Neural cell (in vitro differentiated cells): Measurements from ENCODE around the gene SH3PXD2B. TPM values are rescaled to one million over a fixed set of nuclear protein-coding genes. Genes with fewer than 3 reads are reported as not detected.

ENCODE experiments used
- H2AFZ ChIP-seq: fragments of 200-600, 300-800 bp; sonication (generic), shearing (Covaris generic); 2 replicates; pipeline ENCODE4 v1.6.0; 2014; ENCODE audit warnings: low read depth, mild to moderate bottlenecking, antibody characterized with exemption, low read length, moderate library complexity
- H3F3A ChIP-seq: fragments of 200-600 bp; shearing (Covaris generic); 2 replicates; pipeline ENCODE4 v1.6.1; 2016; ENCODE audit warnings: mild to moderate bottlenecking, moderate library complexity, mixed read lengths, antibody characterized with exemption, low read length; ENCODE audit not compliant: insufficient read depth, poor library complexity, severe bottlenecking
- H3K27ac ChIP-seq: fragments of 200-600, 300-800 bp; sonication (generic), shearing (Covaris generic); 2 replicates; pipeline ENCODE4 v1.5.1; 2014; ENCODE audit warnings: mild to moderate bottlenecking, low read length, moderate library complexity
- H3K27me3 ChIP-seq: fragments of 300-800, 200-600 bp; sonication (generic), shearing (Covaris generic); 2 replicates; pipeline ENCODE4 v1.6.0; 2014; ENCODE audit warnings: mild to moderate bottlenecking, low read depth, low read length, moderate library complexity; ENCODE audit not compliant: insufficient read depth
- H3K36me3 ChIP-seq: fragments of 300-800, 200-600 bp; sonication (generic), shearing (Covaris generic); 2 replicates; pipeline ENCODE4 v1.5.1; 2014; ENCODE audit warnings: mild to moderate bottlenecking, antibody characterized with exemption, low read length, moderate library complexity; ENCODE audit not compliant: insufficient read depth
- H3K4me2 ChIP-seq: fragments of 300-800, 200-600 bp; sonication (generic), shearing (Covaris generic); 2 replicates; pipeline ENCODE4 v1.6.0; 2014; ENCODE audit warnings: mild to moderate bottlenecking, low read length
- H3K4me3 ChIP-seq: fragments of 300-800, 200-600 bp; sonication (generic), shearing (Covaris generic); 2 replicates; pipeline ENCODE4 v1.5.1; 2014; ENCODE audit warnings: mild to moderate bottlenecking, low read length, moderate library complexity
- H3K79me2 ChIP-seq: fragments of 200-600 bp; shearing (Covaris generic); replicated peaks from 2 replicates; pipeline ENCODE4 v1.6.0; 2014; ENCODE audit warnings: mild to moderate bottlenecking, low read length, moderate library complexity; ENCODE audit not compliant: insufficient read depth
- H3K9ac ChIP-seq: fragments of 300-800, 200-600 bp; sonication (generic), shearing (Covaris generic); 2 replicates; pipeline ENCODE4 v1.6.1; 2016; ENCODE audit warnings: mild to moderate bottlenecking, low read length, mixed read lengths
- H3K9me2 ChIP-seq: fragments of 200-600 bp; shearing (Covaris generic); 2 replicates; pipeline ENCODE4 v1.6.1; 2016; ENCODE audit warnings: mild to moderate bottlenecking, low read length, mixed read lengths; ENCODE audit not compliant: insufficient read depth
- H3K9me3 ChIP-seq: fragments of 200-600, 300-800 bp; sonication (generic), shearing (Covaris generic); 2 replicates; pipeline ENCODE4 v1.6.1; 2016; ENCODE audit warnings: mild to moderate bottlenecking, mixed run types, low read length, moderate library complexity, mixed read lengths
- H4K20me1 ChIP-seq: fragments of 200-600 bp; shearing (Covaris generic); 2 replicates; pipeline ENCODE4 v1.6.1; 2016; ENCODE audit warnings: mild to moderate bottlenecking, mixed run types; ENCODE audit not compliant: insufficient read depth
- EP300 ChIP-seq: fragments of 450-650 bp; conservative IDR thresholded peaks from 2 replicates; pipeline ENCODE4 v1.6.1; 2014; ENCODE audit warnings: antibody characterized with exemption, mild to moderate bottlenecking, moderate library complexity; ENCODE audit not compliant: poor library complexity, severe bottlenecking
- EZH2 ChIP-seq: fragments of 200-600, 300-800 bp; shearing (Covaris generic), sonication (generic); IDR thresholded peaks from 2 replicates; pipeline ENCODE4 v1.6.1; 2014; ENCODE audit warnings: antibody characterized with exemption, low read length, borderline replicate concordance, mild to moderate bottlenecking; ENCODE audit not compliant: insufficient read depth, poor library complexity, severe bottlenecking
- MXI1 ChIP-seq: fragments of 450-650 bp; conservative IDR thresholded peaks from 2 replicates; pipeline ENCODE4 v1.6.1; 2014; ENCODE audit warnings: antibody characterized with exemption, mild to moderate bottlenecking; ENCODE audit not compliant: poor library complexity, severe bottlenecking
- POLR2AphosphoS5 ChIP-seq: IDR thresholded peaks from 2 replicates; pipeline ENCODE4 v1.6.1; 2012
- RAD21 ChIP-seq: fragments of 450-650 bp; conservative IDR thresholded peaks from 2 replicates; pipeline ENCODE4 v1.6.1; 2014; ENCODE audit warnings: antibody characterized with exemption, mild to moderate bottlenecking, moderate library complexity
- SMC3 ChIP-seq: fragments of 450-650 bp; conservative IDR thresholded peaks from 2 replicates; pipeline ENCODE4 v1.6.1; 2014; ENCODE audit warnings: antibody characterized with exemption, mild to moderate bottlenecking, moderate library complexity; ENCODE audit not compliant: poor library complexity
- TAF1 ChIP-seq: IDR thresholded peaks from 2 replicates; pipeline ENCODE4 v1.6.1; 2012; ENCODE audit warnings: low read depth
- polyA plus RNA-seq: library from polyadenylated mRNA; depleted of rRNA; stranded (reverse); fragments of >200 nt; gene quantifications from 2 replicates; pipeline ENCODE4 v1.2.3, GENCODE V29; 2014
- TF ChIP-seq, protein P1 (sequence below): fragments of 450-650 bp; IDR thresholded peaks from 2 replicates; pipeline ENCODE4 v1.5.1; 2014; ENCODE audit warnings: antibody characterized with exemption, mild to moderate bottlenecking, moderate library complexity; ENCODE audit not compliant: poor library complexity, severe bottlenecking
- TF ChIP-seq, protein P2 (sequence below): IDR thresholded peaks from 2 replicates; pipeline ENCODE4 v1.6.1; 2012; ENCODE audit warnings: borderline replicate concordance

SH3PXD2B gene
- polyA plus RNA-seq, 1 donor from 2014 or later, result 11.7 TPM

DNA sequence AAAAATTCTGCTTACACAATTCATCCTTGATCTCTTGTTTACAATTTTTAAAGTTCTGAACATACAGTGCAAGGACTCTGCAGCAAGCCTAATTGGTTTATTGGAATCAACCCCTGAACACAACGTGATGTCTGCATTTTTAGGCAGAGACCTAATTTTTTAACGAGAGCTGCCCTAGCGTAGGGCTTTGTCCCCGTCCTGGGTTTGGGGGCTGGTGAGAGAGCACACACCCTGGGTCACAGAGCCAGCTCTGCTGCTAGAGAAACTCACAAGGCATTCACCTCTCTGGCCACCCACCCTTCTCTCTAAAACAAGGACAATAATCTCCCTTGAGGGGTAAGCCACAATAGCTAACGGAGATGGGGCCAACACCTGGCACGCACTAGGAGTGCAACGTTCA, 28.2 kb downstream of the SH3PXD2B start:
- no peak overlapping the region for H3K4me3 ChIP-seq
- H3K9me2 ChIP-seq, result no peaks in the 10 kb centered on the region
- H3K27ac ChIP-seq, result no peak overlapping the region
- no peaks in the 10 kb centered on the region for H4K20me1 ChIP-seq
- no peaks in the 10 kb centered on the region for H3F3A ChIP-seq
- H3K79me2 ChIP-seq, result peaks cover 12% of the 10 kb centered on the region
- no peaks in the 10 kb centered on the region for H3K36me3 ChIP-seq
- H3K4me2 ChIP-seq, result no peak overlapping the region
- no peak for TF ChIP-seq EP300
- TF ChIP-seq, protein P1, sequence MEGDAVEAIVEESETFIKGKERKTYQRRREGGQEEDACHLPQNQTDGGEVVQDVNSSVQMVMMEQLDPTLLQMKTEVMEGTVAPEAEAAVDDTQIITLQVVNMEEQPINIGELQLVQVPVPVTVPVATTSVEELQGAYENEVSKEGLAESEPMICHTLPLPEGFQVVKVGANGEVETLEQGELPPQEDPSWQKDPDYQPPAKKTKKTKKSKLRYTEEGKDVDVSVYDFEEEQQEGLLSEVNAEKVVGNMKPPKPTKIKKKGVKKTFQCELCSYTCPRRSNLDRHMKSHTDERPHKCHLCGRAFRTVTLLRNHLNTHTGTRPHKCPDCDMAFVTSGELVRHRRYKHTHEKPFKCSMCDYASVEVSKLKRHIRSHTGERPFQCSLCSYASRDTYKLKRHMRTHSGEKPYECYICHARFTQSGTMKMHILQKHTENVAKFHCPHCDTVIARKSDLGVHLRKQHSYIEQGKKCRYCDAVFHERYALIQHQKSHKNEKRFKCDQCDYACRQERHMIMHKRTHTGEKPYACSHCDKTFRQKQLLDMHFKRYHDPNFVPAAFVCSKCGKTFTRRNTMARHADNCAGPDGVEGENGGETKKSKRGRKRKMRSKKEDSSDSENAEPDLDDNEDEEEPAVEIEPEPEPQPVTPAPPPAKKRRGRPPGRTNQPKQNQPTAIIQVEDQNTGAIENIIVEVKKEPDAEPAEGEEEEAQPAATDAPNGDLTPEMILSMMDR, result no peak
- no peak for TF ChIP-seq MXI1
- TF ChIP-seq, protein P2, sequence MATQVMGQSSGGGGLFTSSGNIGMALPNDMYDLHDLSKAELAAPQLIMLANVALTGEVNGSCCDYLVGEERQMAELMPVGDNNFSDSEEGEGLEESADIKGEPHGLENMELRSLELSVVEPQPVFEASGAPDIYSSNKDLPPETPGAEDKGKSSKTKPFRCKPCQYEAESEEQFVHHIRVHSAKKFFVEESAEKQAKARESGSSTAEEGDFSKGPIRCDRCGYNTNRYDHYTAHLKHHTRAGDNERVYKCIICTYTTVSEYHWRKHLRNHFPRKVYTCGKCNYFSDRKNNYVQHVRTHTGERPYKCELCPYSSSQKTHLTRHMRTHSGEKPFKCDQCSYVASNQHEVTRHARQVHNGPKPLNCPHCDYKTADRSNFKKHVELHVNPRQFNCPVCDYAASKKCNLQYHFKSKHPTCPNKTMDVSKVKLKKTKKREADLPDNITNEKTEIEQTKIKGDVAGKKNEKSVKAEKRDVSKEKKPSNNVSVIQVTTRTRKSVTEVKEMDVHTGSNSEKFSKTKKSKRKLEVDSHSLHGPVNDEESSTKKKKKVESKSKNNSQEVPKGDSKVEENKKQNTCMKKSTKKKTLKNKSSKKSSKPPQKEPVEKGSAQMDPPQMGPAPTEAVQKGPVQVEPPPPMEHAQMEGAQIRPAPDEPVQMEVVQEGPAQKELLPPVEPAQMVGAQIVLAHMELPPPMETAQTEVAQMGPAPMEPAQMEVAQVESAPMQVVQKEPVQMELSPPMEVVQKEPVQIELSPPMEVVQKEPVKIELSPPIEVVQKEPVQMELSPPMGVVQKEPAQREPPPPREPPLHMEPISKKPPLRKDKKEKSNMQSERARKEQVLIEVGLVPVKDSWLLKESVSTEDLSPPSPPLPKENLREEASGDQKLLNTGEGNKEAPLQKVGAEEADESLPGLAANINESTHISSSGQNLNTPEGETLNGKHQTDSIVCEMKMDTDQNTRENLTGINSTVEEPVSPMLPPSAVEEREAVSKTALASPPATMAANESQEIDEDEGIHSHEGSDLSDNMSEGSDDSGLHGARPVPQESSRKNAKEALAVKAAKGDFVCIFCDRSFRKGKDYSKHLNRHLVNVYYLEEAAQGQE, result no peak
- no peak for TF ChIP-seq POLR2AphosphoS5
- TF ChIP-seq RAD21, result no peak
- no peak for TF ChIP-seq SMC3
- TF ChIP-seq TAF1, result no peak
- no peak for TF ChIP-seq EZH2
- no peak overlapping the region for H2AFZ ChIP-seq
- H3K27me3 ChIP-seq, result no peaks in the 10 kb centered on the region
- no peak overlapping the region for H3K9ac ChIP-seq
- no peaks in the 10 kb centered on the region for H3K9me3 ChIP-seq

DNA sequence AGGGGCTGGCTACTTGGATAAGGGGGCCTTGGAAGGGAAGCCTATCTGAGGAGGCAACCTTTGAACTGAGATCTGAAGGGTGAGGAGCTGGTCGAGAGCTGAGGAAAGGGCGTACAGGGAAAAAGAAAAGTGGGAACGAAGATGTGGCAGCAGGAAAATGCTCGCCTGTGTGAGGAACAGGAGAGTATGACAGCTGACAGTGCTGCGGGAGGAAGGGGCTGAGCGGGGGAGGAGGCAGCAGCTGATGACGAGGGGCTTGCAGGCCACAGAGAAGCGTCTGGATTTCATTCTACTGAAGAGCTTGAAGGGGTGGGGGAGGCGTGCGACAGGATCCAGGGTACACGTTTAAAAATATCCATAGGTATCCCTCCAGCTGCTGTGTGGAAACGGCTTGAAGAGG, 28.9 kb downstream of the SH3PXD2B start:
- H3K27me3 ChIP-seq, result no peaks in the 10 kb centered on the region
- H3K27ac ChIP-seq, result peak overlapping the region; percentile 21
- no peaks in the 10 kb centered on the region for H3K9me3 ChIP-seq
- H2AFZ ChIP-seq, result no peak overlapping the region
- H3K36me3 ChIP-seq, result no peaks in the 10 kb centered on the region
- no peak overlapping the region for H3K4me3 ChIP-seq
- H3K9ac ChIP-seq, result no peak overlapping the region
- TF ChIP-seq TAF1 (no peak), EP300 (peak; percentile 24)
- H4K20me1 ChIP-seq, result no peaks in the 10 kb centered on the region
- no peaks in the 10 kb centered on the region for H3F3A ChIP-seq
- H3K79me2 ChIP-seq, result peaks cover 12% of the 10 kb centered on the region
- H3K4me2 ChIP-seq, result no peak overlapping the region
- H3K9me2 ChIP-seq, result no peaks in the 10 kb centered on the region

DNA sequence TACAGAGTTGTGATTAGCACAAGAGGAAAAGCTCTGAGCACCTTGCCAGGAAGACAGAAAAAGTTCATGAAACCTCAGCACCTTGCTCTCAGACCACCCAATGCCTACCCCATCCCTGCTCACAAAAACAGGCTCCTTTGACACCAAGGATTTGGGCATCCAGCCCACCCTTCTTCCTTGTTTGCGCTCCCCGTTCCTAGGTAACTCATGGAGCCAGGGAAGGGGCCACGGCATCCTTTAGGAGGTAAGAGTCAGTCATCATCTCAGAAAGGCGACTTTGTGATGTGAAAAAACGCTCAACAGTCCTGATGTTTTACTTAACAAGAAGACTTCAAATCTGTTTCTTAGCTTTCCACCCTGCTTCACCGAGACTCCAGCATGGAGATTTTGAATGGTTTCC, 29.5 kb downstream of the SH3PXD2B start:
- H3K4me3 ChIP-seq, result no peak overlapping the region
- no peaks in the 10 kb centered on the region for H3F3A ChIP-seq
- no peak for TF ChIP-seq EP300
- no peak for TF ChIP-seq RAD21
- TF ChIP-seq SMC3, result no peak
- TF ChIP-seq TAF1, result no peak
- no peak for TF ChIP-seq POLR2AphosphoS5
- no peak for TF ChIP-seq EZH2
- TF ChIP-seq, protein P1, result no peak
- TF ChIP-seq MXI1, result no peak
- TF ChIP-seq, protein P2, result no peak
- H3K36me3 ChIP-seq, result no peaks in the 10 kb centered on the region
- no peaks in the 10 kb centered on the region for H4K20me1 ChIP-seq
- H3K27me3 ChIP-seq, result no peaks in the 10 kb centered on the region
- H3K9ac ChIP-seq, result no peak overlapping the region
- H3K79me2 ChIP-seq, result peaks cover 12% of the 10 kb centered on the region
- no peaks in the 10 kb centered on the region for H3K9me2 ChIP-seq
- no peaks in the 10 kb centered on the region for H3K9me3 ChIP-seq
- no peak overlapping the region for H2AFZ ChIP-seq
- no peak overlapping the region for H3K4me2 ChIP-seq
- peak overlapping the region; percentile 21 for H3K27ac ChIP-seq
